Psoas muscle (tissue), 8 donors: Measurements from ENCODE around the gene AGPS. TPM values are rescaled to one million over a fixed set of nuclear protein-coding genes. Genes with fewer than 3 reads are reported as not detected.

Experiments
- ATAC-seq, 4 donors: fragments of 200-7000 bp; cut with Tn5 transposase; one replicate each; pipeline ENCODE4 v1.9.1; 2020; ENCODE audit warnings: moderate library complexity in 3 of 4, mild to moderate bottlenecking in 2 of 4
- DNase-seq, 2 donors: peaks; one replicate each; pipeline ENCODE4 v3.0.0-alpha.2; 2020
- H3K27ac ChIP-seq: fragments of 200-600 bp; one replicate; pipeline ENCODE4 v1.8.0; 2022
- H3K27me3 ChIP-seq, 3 donors: fragments of 200-600 bp in 1 of 3; one replicate each; pipeline versions ENCODE4 v1.6.1 to v1.8.0; 2013 to 2022; ENCODE audit warnings: low read length in 2 of 3, mild to moderate bottlenecking in 2 of 3, moderate library complexity in 1 of 3; ENCODE audit not compliant: insufficient read depth in 3 of 3
- H3K36me3 ChIP-seq, 2 donors: fragments of 200-600 bp in 1 of 2; one replicate each; pipeline versions ENCODE4 v1.6.1 to v1.8.0; 2013 to 2022; ENCODE audit warnings: low read depth in 1 of 2, mild to moderate bottlenecking in 1 of 2, moderate library complexity in 1 of 2; ENCODE audit not compliant: insufficient read depth in 1 of 2
- H3K4me1 ChIP-seq: fragments of 200-600 bp; one replicate; pipeline ENCODE4 v1.8.0; 2022
- H3K4me3 ChIP-seq: fragments of 200-600 bp; one replicate; pipeline ENCODE4 v1.8.0; 2022; ENCODE audit warnings: mild to moderate bottlenecking
- H3K9me3 ChIP-seq: fragments of 200-600 bp; one replicate; pipeline ENCODE4 v1.8.0; 2022
- WGBS, 3 donors: extraction: QIAGEN DNeasy Blood & Tissue Kit; methylation state at CpG; one replicate each; pipeline versions ENCODE4 v1.1.6 to v1.1.7; 2013; 5-methylcytosine and 5-hydroxymethylcytosine counted together
- intact Hi-C, 2 donors: fragments of 100-400 bp; cut with DNase I; formaldehyde crosslinking; loops; one replicate each; pipeline versions ENCODE4 v1.11.0 to v1.14.2; 2022
- polyA plus RNA-seq, 3 donors: library from polyadenylated mRNA; stranded (reverse); fragments of 200-250 nt; gene quantifications; one replicate each; pipeline ENCODE4 v1.2.3, GENCODE V29; 2013
- total RNA-seq, 4 donors: library from RNA; stranded (reverse); fragmentation: NEBNext Ultra II Directional in 2 of 4; extraction: Animal tissue kit (Norgen Biotek cat#: 25700) in 2 of 4; gene quantifications; one replicate each; pipeline versions ENCODE4 v1.2.1 to v1.2.4, GENCODE V29; 2021 to 2023
- TF ChIP-seq, protein P1 (sequence below): fragments of 200-600 bp; IDR thresholded peaks from one replicate; pipeline ENCODE4 v1.8.0; 2022; ENCODE audit warnings: antibody characterized with exemption
- donor health status: healthy with polysubstance abuse.
- donor health status: DM: no; HTN: no; CAD: no; lungs with moderate emphysema.
- donor health status: Bipolar disorder and iron deficiency.
- donor health status: healthy.
- donor health status: DM: yes; HTN: yes; CAD: no.
- donor health status: DM: no; HTN: no; CAD: no.
- donor health status: DM: no; HTN: no; CAD: no.
- donor health status: DM: yes; HTN: yes; CAD: no.

The AGPS gene
- total and polyA plus RNA-seq, 7 donors: 7.8 to 32.2 (median 26.6) TPM

DNA sequence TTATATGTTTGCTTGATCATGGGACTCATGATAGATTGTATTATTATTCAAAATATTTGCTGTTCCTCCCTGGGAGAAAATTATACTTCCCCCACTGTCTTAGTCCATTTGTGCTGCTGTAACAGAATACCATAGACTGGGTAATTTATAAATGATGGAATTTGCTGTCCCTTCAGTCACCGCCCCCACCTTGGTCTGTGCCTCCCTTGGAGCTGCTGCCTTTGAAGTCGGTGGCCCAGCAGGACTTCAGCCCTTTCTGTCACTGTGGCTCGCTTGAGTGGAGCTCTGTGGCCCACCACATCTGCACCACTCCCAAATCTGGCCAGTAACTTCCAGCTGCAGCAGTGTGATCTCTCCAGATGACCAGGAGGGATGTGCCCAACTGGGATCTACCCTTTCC lies 200.8 kb downstream of the AGPS start:
- Histone ChIP-seq H3K4me1 (peaks cover 8% of the 10 kb centered on the region), H3K27me3 (no peaks in the 10 kb centered on the region), H3K27ac (no peak overlapping the region), H3K4me3 (no peak overlapping the region), H3K9me3 (no peaks in the 10 kb centered on the region), H3K36me3 (no peaks in the 10 kb centered on the region)
- 81 to 90% (median 85%) methylated on average over 3 of the region's 3 CpGs for WGBS, 3 donors
- DNase-seq (no peak), ATAC-seq (no peak)
- intact Hi-C loops: no loop called here
- TF ChIP-seq, protein P1, sequence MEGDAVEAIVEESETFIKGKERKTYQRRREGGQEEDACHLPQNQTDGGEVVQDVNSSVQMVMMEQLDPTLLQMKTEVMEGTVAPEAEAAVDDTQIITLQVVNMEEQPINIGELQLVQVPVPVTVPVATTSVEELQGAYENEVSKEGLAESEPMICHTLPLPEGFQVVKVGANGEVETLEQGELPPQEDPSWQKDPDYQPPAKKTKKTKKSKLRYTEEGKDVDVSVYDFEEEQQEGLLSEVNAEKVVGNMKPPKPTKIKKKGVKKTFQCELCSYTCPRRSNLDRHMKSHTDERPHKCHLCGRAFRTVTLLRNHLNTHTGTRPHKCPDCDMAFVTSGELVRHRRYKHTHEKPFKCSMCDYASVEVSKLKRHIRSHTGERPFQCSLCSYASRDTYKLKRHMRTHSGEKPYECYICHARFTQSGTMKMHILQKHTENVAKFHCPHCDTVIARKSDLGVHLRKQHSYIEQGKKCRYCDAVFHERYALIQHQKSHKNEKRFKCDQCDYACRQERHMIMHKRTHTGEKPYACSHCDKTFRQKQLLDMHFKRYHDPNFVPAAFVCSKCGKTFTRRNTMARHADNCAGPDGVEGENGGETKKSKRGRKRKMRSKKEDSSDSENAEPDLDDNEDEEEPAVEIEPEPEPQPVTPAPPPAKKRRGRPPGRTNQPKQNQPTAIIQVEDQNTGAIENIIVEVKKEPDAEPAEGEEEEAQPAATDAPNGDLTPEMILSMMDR: no peak

Other genes starting within 250 kb of the AGPS start
- 100 to 1,000 TPM in 1 of 4 donors, 10 to 100 TPM in 3; 72.8 to 125 (median 91.0) TPM for gene HNRNPA3, start 180.0 kb upstream of the AGPS start, total RNA-seq
- gene HNRNPA3, start 180.0 kb upstream of the AGPS start, polyA plus RNA-seq: 100 to 1,000 TPM in 1 of 3 donors, 10 to 100 TPM in 2; 66.0 to 227 (median 81.8) TPM
- gene NFE2L2, start 128.0 kb upstream of the AGPS start, total RNA-seq: 100 to 1,000 TPM in 1 of 4 donors, 10 to 100 TPM in 3; 42.4 to 127 (median 66.0) TPM
- 10 to 100 TPM; 44.4 to 56.6 (median 51.5) TPM for gene NFE2L2, start 128.0 kb upstream of the AGPS start, polyA plus RNA-seq